GM19025 (cell line): ENCODE data around the gene MED9.

Source experiments
- ATAC-seq: cut with Tn5 transposase; IDR thresholded peaks from one replicate; pipeline ENCODE4 v1.9.1; 2021; ENCODE audit warnings: mild to moderate bottlenecking, low read depth, moderate library complexity; ENCODE audit not compliant: unreplicated experiment

Gene MED9

GRCh38 chr17:17502741-17503565 lies 26.2 kb downstream of the MED9 start:
- no peak for ATAC-seq

DNA sequence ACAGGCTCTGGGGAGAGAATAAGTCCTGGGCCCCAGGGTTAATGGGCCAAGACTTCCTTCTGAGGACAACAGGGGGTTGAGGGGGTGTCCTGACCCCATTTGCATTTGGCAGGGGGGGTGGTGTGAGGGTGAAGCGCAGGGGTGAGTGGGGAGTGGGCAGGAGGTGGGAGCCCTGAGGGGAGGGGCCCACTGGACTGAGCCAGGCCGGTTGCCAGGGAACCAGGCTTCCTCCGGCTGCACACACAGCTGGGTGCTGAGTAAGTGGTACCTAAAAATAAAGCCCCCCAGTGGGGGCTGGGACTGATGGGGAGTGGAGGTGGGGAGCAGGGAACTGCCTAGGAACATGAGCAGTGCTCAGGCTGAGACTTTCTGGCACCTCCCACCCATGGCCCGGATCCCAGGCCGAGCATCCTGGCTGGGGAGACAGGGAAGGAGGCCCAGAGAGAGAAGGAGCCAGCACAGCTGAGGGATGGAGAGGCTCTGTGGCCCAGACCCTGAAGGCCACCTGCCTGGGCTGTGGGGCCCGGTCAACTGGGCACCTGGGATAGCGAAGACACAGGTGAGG lies 26.8 kb downstream of the MED9 start:
- ATAC-seq: no peak

DNA sequence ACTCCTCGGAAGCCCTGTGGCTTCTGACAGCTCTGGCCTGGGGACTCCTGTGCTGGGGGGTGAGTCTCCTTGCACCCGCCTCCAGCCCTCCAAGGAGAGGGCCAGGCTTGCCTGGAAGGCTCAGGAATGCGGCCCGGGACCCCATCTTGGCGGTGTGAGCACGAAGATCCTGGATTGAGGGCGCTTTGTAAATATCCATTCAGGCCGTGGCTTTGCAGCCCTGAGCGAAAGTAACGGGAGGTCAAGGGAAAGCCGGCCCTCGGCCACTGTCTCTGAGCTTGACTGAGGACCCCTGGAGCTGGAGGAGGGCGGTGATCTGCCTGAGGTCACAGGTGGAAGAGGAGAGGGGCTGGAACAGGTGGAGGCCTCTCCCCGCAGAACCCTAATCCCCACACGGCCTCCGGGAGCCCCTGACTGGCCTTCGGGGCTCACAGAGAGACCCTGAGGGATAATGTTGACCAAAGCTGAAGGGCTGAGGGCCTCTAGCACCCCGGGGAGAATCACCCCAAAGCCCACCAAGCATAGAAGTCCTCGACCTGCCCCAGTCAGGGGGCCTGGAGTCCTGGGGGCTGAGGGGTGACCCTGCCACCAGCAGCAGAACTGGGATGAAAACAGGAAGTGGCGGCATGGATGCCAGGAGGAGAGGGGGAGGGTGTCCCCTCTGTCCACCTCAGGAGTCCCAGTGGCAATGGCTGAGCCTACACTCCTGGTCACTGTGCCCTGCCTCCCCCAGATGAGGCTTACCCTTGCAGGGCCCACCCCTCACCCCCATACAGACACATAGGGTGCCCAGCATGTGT lies 27.7 kb downstream of the MED9 start:
- no peak for ATAC-seq

DNA sequence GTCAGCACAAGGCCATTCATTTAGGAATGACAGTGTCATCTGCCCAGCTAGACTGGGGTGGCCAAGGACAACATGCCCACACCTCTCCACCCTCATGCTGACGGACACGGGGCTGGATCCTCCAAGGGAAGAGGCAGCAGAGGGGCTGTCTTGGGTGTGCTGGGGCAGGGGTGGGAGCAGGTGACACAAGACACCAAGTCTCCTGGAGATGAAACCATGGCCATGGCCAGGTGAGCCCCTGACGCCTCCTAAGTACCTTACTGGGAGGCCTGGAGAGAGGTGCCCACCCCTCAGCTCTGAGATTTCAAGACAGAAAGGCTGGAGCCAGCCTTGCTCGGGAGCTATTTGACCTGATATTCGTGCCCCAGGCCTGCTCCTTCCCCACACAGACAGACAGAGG lies 28.4 kb downstream of the MED9 start:
- no peak for ATAC-seq

GRCh38 chr17:17505610-17506171 lies 28.9 kb downstream of the MED9 start:
- ATAC-seq: no peak

- no peak for ATAC-seq
Observed at GRCh38 chr17:17506181-17506741, 29.5 kb downstream of the MED9 start.

DNA sequence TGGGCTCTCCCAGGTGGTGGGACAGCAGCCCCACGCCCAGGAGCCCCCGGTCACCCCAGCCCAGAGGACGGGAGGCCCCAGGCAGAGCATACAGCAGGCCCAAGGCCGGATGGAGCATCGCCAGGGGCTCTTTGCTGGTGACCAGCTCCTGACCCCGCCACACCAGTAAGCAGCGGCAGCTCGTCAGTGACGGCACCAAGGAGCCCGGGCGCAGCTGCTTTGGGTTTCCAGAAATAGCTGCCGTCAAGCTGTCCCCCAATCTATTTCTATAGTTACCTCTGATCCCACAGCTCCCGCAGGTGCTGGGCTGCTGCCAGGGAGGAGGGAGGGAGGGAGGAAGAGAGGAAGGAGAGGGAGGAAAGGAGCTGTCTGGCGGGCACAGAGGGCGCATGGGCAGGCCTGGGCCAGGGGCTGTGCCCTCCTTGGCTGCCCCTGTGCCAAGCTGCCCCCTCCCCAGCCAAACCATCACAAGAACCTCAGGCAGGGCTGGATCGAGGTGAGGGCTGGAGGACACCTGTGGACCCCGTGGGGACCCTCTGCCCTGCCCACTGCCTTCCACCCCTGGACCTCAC lies 30.2 kb downstream of the MED9 start:
- ATAC-seq: no peak

- ATAC-seq: no peak
Observed at GRCh38 chr17:17507465-17508011, 30.7 kb downstream of the MED9 start.

DNA sequence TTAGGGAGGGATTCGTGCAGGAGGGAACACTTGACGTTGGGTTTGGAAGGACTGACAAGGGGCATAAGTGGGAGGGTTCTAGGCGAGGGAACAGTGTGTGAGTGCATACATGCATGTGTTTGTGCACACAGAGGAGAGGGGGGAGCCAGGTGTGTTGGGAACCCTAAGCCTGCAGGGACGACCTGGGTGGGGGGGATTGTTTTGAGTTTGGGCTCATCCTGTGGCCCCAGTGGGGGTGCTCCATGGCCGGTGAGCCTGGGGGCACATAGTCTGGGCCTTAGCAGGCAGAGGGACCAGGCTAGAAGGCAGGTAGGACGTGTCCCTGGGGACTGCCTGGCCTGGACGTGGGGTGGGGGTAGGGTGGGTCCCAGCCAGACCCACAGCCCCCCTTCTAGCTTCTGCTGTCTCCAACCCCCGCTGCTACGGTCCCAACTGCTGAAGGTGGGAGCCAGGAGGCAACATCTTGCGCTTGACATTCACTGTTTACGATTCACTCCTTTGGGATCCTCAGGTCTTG lies 31.3 kb downstream of the MED9 start:
- no peak for ATAC-seq

GRCh38 chr17:17508646-17509591 lies 32.1 kb downstream of the MED9 start:
- ATAC-seq: no peak

DNA sequence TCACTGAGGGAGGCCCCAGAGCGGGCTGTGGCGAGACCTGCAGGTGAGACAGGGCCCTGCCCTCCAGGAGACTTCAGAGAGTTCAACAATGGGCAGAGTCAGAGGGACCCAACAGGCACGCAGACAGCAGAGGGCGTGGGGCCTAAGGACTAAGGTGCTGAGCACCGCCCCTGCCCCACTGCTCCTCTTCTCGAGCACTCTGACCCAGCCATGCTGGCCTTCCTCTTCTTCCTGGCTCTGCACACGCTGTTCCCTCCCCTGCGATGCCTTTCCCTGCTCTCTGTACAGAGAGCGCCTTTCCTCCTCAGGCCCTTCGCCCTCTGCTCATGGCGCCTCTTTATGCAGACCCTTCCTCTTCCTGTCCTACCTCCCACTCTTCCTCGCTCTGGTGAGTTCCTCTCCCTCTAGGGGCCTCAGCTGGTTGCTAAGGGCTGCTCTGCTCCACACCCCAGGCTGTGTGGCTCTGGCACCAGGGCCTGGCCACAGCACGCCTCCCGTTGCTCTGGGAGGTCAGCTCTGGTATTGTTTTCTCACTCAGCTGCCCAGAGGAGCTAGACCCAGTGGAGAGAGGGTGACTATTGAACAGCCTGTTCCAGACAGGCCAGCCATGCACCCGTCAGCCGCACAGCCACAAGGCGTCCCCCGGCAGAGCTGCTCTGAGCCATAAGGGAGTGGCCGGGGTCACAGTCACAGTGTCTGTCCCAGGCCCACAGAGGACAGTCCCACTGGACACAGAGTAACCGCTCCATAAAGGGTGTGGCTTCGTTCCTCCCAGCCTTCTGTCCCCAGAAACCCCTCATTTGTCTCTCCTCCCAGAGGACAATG lies 33.0 kb downstream of the MED9 start:
- ATAC-seq: no peak

DNA sequence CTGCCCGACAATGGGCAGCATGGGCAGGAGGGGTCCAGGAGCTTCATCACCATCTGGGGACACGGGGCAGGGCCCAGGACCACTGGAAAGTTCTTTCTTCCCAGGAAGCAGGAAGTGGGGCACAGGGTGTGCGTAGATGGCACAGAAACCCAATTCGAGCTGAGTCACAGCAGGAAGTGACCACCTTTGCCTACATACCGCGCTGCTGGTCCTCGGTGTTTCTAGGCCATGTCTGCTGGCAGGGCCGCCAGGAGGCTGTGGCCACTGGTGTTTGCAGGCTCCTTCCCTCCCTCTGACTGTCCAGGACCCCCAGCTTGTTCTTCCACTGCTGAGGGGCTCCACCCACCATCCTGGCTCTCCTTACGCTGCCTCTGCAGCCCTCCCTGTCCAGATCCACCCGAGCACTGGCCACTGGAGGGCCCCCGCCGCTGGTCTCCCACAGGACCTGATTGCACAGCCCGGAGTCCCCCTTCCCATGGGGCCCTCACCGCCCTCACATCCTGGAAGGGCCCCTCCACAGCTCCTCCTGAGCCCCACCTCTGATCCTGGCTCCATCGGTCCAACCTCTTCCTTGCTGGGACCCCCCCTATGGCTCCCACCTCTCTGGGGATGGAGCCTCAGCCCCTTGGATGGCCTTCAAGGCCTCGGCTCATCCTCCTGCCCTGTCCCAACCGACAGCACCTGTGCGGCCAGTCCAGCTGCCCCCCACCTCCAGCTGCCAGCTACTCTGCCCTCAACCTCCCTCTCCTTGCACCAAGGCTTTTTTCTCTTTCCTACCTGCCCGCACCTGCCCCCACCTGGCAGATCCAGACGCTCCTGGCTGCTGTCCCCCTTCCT lies 33.9 kb downstream of the MED9 start:
- no peak for ATAC-seq

GRCh38 chr17:17511293-17511741 lies 34.5 kb downstream of the MED9 start:
- ATAC-seq: no peak

GRCh38 chr17:17511881-17512858 lies 35.4 kb downstream of the MED9 start:
- no peak for ATAC-seq

DNA sequence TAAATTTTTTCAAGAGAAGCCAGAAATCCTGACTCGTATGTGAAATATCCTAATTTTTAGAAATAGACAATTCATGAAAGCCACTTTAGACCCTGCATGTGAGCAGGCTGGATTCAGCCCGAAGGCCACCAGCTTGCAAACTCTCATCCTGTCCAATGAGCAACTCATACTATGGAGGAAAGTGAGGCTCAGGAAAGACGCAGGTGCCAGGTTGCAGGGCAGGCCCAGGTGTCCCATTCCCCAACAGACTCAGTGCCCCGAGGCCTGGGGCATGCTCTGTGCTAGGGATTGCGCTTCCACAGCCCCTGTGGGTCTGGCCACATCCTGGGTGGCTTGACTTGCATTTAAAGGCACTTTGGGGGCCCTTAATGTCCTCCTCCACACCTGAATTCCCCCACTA lies 36.1 kb downstream of the MED9 start:
- ATAC-seq: no peak

DNA sequence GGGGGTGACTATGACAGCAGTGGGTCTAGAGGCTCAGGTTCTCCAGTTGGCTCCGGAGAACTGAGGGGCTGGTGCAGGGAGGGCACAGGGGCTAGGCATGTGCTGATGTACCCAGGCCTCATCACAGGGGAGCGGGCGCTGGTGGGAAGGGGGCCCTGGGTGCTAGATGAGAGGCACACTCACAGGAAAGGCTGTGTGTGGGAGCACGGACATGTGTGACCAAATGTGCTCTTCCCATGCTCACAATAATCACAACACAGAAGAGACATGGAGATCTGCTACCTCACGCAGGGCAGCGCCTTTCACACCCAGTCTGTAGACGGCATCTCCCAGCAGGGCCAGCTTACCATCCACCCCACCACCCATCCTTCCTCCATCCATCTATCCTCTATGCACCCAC lies 36.8 kb downstream of the MED9 start:
- no peak for ATAC-seq
